ENCODE results near the gene CHD3.

The CHD3 gene

GRCh38 chr17:7888184-7888920 lies at the start of gene CHD3:
Gene CHD3, plus strand, starts transcription at chr17:7888789. Its CDS starts 212 bp downstream, at chr17:7889001.
- Histone ChIP-seq H3K9me3 (ENCODE audit: control insufficient read depth, low read length) (no peaks in the 10 kb centered on the region), H3K27me3 (ENCODE audit: control insufficient read depth, insufficient read depth, low read length) (no peaks in the 10 kb centered on the region), H3K9ac (ENCODE audit: low read length) (peak within 1 kb of the TSS; percentile 57), H3K4me3 (ENCODE audit: low read length) (peak within 1 kb of the TSS; percentile 42), H3K36me3 (ENCODE audit: control insufficient read depth, insufficient read depth, low read length) (peaks cover 5% of the 10 kb centered on the region), H3K4me1 (ENCODE audit: control insufficient read depth, insufficient read depth, low read length) (peaks cover 38% of the 10 kb centered on the region)

- H3K36me3 ChIP-seq (ENCODE audit: control insufficient read depth, insufficient read depth, low read length), result no peaks in the 10 kb centered on the region
- H3K27me3 ChIP-seq (ENCODE audit: control insufficient read depth, insufficient read depth, low read length), result no peaks in the 10 kb centered on the region
- peak overlapping the region; percentile 10 for H3K9ac ChIP-seq (ENCODE audit: low read length)
- no peaks in the 10 kb centered on the region for H3K9me3 ChIP-seq (ENCODE audit: control insufficient read depth, low read length)
- H3K4me3 ChIP-seq (ENCODE audit: low read length), result no peak overlapping the region
- H3K4me1 ChIP-seq (ENCODE audit: control insufficient read depth, insufficient read depth, low read length), result peaks cover 33% of the 10 kb centered on the region
Observed at GRCh38 chr17:7839190-7839875, 49.3 kb upstream of the CHD3 start.

GRCh38 chr17:7839876-7840261 lies 48.7 kb upstream of the CHD3 start:
- Histone ChIP-seq H3K9me3 (ENCODE audit: control insufficient read depth, low read length) (no peaks in the 10 kb centered on the region), H3K9ac (ENCODE audit: low read length) (no peak overlapping the region), H3K4me3 (ENCODE audit: low read length) (no peak overlapping the region), H3K36me3 (ENCODE audit: control insufficient read depth, insufficient read depth, low read length) (no peaks in the 10 kb centered on the region), H3K4me1 (ENCODE audit: control insufficient read depth, insufficient read depth, low read length) (peaks cover 34% of the 10 kb centered on the region), H3K27me3 (ENCODE audit: control insufficient read depth, insufficient read depth, low read length) (no peaks in the 10 kb centered on the region)

- Histone ChIP-seq H3K9me3 (ENCODE audit: control insufficient read depth, low read length) (no peaks in the 10 kb centered on the region), H3K4me1 (ENCODE audit: control insufficient read depth, insufficient read depth, low read length) (peaks cover 40% of the 10 kb centered on the region), H3K27me3 (ENCODE audit: control insufficient read depth, insufficient read depth, low read length) (no peaks in the 10 kb centered on the region), H3K36me3 (ENCODE audit: control insufficient read depth, insufficient read depth, low read length) (no peaks in the 10 kb centered on the region), H3K9ac (ENCODE audit: low read length) (no peak overlapping the region), H3K4me3 (ENCODE audit: low read length) (no peak overlapping the region)
Observed at GRCh38 chr17:7840441-7840840, 48.1 kb upstream of the CHD3 start.

- no peaks in the 10 kb centered on the region for H3K36me3 ChIP-seq (ENCODE audit: control insufficient read depth, insufficient read depth, low read length)
- H3K4me1 ChIP-seq (ENCODE audit: control insufficient read depth, insufficient read depth, low read length), result peaks cover 43% of the 10 kb centered on the region
- no peak overlapping the region for H3K4me3 ChIP-seq (ENCODE audit: low read length)
- H3K9ac ChIP-seq (ENCODE audit: low read length), result peak overlapping the region; percentile 96
- no peaks in the 10 kb centered on the region for H3K27me3 ChIP-seq (ENCODE audit: control insufficient read depth, insufficient read depth, low read length)
- H3K9me3 ChIP-seq (ENCODE audit: control insufficient read depth, low read length), result no peaks in the 10 kb centered on the region
Observed at GRCh38 chr17:7840875-7841274, 47.7 kb upstream of the CHD3 start.

GRCh38 chr17:7841396-7841914 lies 47.1 kb upstream of the CHD3 start:
- peak overlapping the region; percentile 96 for H3K9ac ChIP-seq (ENCODE audit: low read length)
- H3K4me1 ChIP-seq (ENCODE audit: control insufficient read depth, insufficient read depth, low read length), result peaks cover 43% of the 10 kb centered on the region
- H3K36me3 ChIP-seq (ENCODE audit: control insufficient read depth, insufficient read depth, low read length), result no peaks in the 10 kb centered on the region
- H3K4me3 ChIP-seq (ENCODE audit: low read length), result peak overlapping the region; percentile 48
- no peaks in the 10 kb centered on the region for H3K9me3 ChIP-seq (ENCODE audit: control insufficient read depth, low read length)
- no peaks in the 10 kb centered on the region for H3K27me3 ChIP-seq (ENCODE audit: control insufficient read depth, insufficient read depth, low read length)

- H3K27me3 ChIP-seq (ENCODE audit: control insufficient read depth, insufficient read depth, low read length), result no peaks in the 10 kb centered on the region
- no peaks in the 10 kb centered on the region for H3K36me3 ChIP-seq (ENCODE audit: control insufficient read depth, insufficient read depth, low read length)
- H3K9ac ChIP-seq (ENCODE audit: low read length), result peak overlapping the region; percentile 96
- H3K9me3 ChIP-seq (ENCODE audit: control insufficient read depth, low read length), result no peaks in the 10 kb centered on the region
- peaks cover 40% of the 10 kb centered on the region for H3K4me1 ChIP-seq (ENCODE audit: control insufficient read depth, insufficient read depth, low read length)
- H3K4me3 ChIP-seq (ENCODE audit: low read length), result peak overlapping the region; percentile 48
Observed at GRCh38 chr17:7841915-7842379, 46.6 kb upstream of the CHD3 start.

- H3K4me1 ChIP-seq (ENCODE audit: control insufficient read depth, insufficient read depth, low read length), result peaks cover 34% of the 10 kb centered on the region
Observed at GRCh38 chr17:7842380-7843256, 46.0 kb upstream of the CHD3 start.

GRCh38 chr17:7843257-7843535 lies 45.4 kb upstream of the CHD3 start:
- Histone ChIP-seq H3K9ac (ENCODE audit: low read length) (peak overlapping the region; percentile 96), H3K9me3 (ENCODE audit: control insufficient read depth, low read length) (no peaks in the 10 kb centered on the region), H3K4me1 (ENCODE audit: control insufficient read depth, insufficient read depth, low read length) (peaks cover 34% of the 10 kb centered on the region), H3K36me3 (ENCODE audit: control insufficient read depth, insufficient read depth, low read length) (no peaks in the 10 kb centered on the region), H3K27me3 (ENCODE audit: control insufficient read depth, insufficient read depth, low read length) (no peaks in the 10 kb centered on the region), H3K4me3 (ENCODE audit: low read length) (peak overlapping the region; percentile 48)

More at GRCh38 chr17:7842380-7843256, 46.0 kb upstream of the CHD3 start:
- H3K9me3 ChIP-seq (ENCODE audit: control insufficient read depth, low read length), result no peaks in the 10 kb centered on the region
- no peaks in the 10 kb centered on the region for H3K27me3 ChIP-seq (ENCODE audit: control insufficient read depth, insufficient read depth, low read length)
- H3K36me3 ChIP-seq (ENCODE audit: control insufficient read depth, insufficient read depth, low read length), result no peaks in the 10 kb centered on the region
- peak overlapping the region; percentile 48 for H3K4me3 ChIP-seq (ENCODE audit: low read length)
- H3K9ac ChIP-seq (ENCODE audit: low read length), result peak overlapping the region; percentile 96

GRCh38 chr17:7843536-7844291 lies 44.9 kb upstream of the CHD3 start:
- no peaks in the 10 kb centered on the region for H3K27me3 ChIP-seq (ENCODE audit: control insufficient read depth, insufficient read depth, low read length)
- peak overlapping the region; percentile 96 for H3K9ac ChIP-seq (ENCODE audit: low read length)
- H3K4me1 ChIP-seq (ENCODE audit: control insufficient read depth, insufficient read depth, low read length), result peaks cover 30% of the 10 kb centered on the region

More at GRCh38 chr17:7843536-7844291, 44.9 kb upstream of the CHD3 start:
- H3K36me3 ChIP-seq (ENCODE audit: control insufficient read depth, insufficient read depth, low read length), result no peaks in the 10 kb centered on the region
- no peaks in the 10 kb centered on the region for H3K9me3 ChIP-seq (ENCODE audit: control insufficient read depth, low read length)
- peak overlapping the region; percentile 48 for H3K4me3 ChIP-seq (ENCODE audit: low read length)
